Activated CD8-positive, alpha-beta T cell treated with anti-CD3 and anti-CD28 coated beads for 36 hours (primary cell): ENCODE results near the gene ZFYVE21. TPM values are rescaled to one million over a fixed set of nuclear protein-coding genes. Genes with fewer than 3 reads are reported as not detected.

Experiments used
- ATAC-seq: fragments of 200-7000 bp; cut with Tn5 transposase; one replicate; pipeline ENCODE4 v1.10.0; 2021; ENCODE audit warnings: mild to moderate bottlenecking, moderate library complexity
- CTCF ChIA-PET: fragments of 350-600 bp; sonication (Branson Sonifier 250); formaldehyde crosslinking; loops from one replicate; lab custom pipeline; 2021; ENCODE audit warnings: antibody characterized with exemption; lab: Charles Lee
- POLR2A ChIA-PET: fragments of 350-600 bp; sonication (Branson Sonifier 250); formaldehyde crosslinking; loops from one replicate; lab custom pipeline; 2021; ENCODE audit warnings: antibody characterized with exemption; lab: Charles Lee
- DNase-seq: peaks from one replicate; pipeline ENCODE4 v3.0.0-alpha.2; 2020
- H3K27ac Mint-ChIP-seq: one replicate; pipeline ENCODE4 v1.8.0; 2021; ENCODE audit warnings: mild to moderate bottlenecking, mixed read lengths
- H3K27me3 Mint-ChIP-seq: one replicate; pipeline ENCODE4 v1.8.0; 2021; ENCODE audit warnings: mixed read lengths
- H3K36me3 Mint-ChIP-seq: one replicate; pipeline ENCODE4 v1.8.0; 2021; ENCODE audit warnings: low read depth, mixed read lengths
- H3K4me1 Mint-ChIP-seq: one replicate; pipeline ENCODE4 v1.8.0; 2021; ENCODE audit warnings: low read depth, mixed read lengths
- H3K4me3 Mint-ChIP-seq: one replicate; pipeline ENCODE4 v1.8.0; 2021; ENCODE audit warnings: mild to moderate bottlenecking, moderate library complexity, mixed read lengths
- H3K9me3 Mint-ChIP-seq: one replicate; pipeline ENCODE4 v1.8.0; 2021; ENCODE audit warnings: mixed read lengths
- CTCF ChIP-seq: fragments of 200-600 bp; IDR thresholded peaks from one replicate; pipeline ENCODE4 v1.8.0; 2022; ENCODE audit warnings: antibody characterized with exemption, mild to moderate bottlenecking
- intact Hi-C: fragments of 100-400 bp; cut with micrococcal nuclease; formaldehyde crosslinking; loops from one replicate; pipeline ENCODE4 v1.10.0; 2022
- total RNA-seq, 2 experiments: library from RNA; stranded (reverse); gene quantifications; one replicate each; pipeline ENCODE4 v1.2.3, GENCODE V29; 2021

The ZFYVE21 gene
- total RNA-seq, 2 experiments from 2014 or later: 10.4 to 11.6 TPM

- TF ChIP-seq CTCF: no peak
- DNase-seq (no peak), ATAC-seq (no peak)
- ChIA-PET CTCF (no interaction called here), POLR2A (no interaction called here)
- no peak overlapping the region for H3K4me3 Mint-ChIP-seq
- no peaks in the 10 kb centered on the region for H3K27me3 Mint-ChIP-seq
- no peaks in the 10 kb centered on the region for H3K4me1 Mint-ChIP-seq
- intact Hi-C loops: no loop called here
- no peaks in the 10 kb centered on the region for H3K9me3 Mint-ChIP-seq
- no peaks in the 10 kb centered on the region for H3K36me3 Mint-ChIP-seq
- H3K27ac Mint-ChIP-seq: no peak overlapping the region
Observed at GRCh38 chr14:103739793-103740501, 24.3 kb downstream of the ZFYVE21 start.

GRCh38 chr14:103740991-103741689 lies 25.5 kb downstream of the ZFYVE21 start:
- ChIA-PET CTCF (interaction anchor here (1.5 kb wide), 1 partner anchor 337 kb away, joined by 3 read pairs; no protein-coding TSS in a partner anchor), POLR2A (interaction anchor here (0.9 kb wide), 1 partner anchor 56 kb away, joined by 4 read pairs; no protein-coding TSS in a partner anchor)
- no peaks in the 10 kb centered on the region for H3K9me3 Mint-ChIP-seq
- no peaks in the 10 kb centered on the region for H3K36me3 Mint-ChIP-seq
- no peaks in the 10 kb centered on the region for H3K27me3 Mint-ChIP-seq
- H3K4me3 Mint-ChIP-seq: no peak overlapping the region
- TF ChIP-seq CTCF: no peak
- no peaks in the 10 kb centered on the region for H3K4me1 Mint-ChIP-seq
- intact Hi-C loops: no loop called here
- ATAC-seq (no peak), DNase-seq (no peak)
- H3K27ac Mint-ChIP-seq: no peak overlapping the region

GRCh38 chr14:103741876-103742275 lies 26.3 kb downstream of the ZFYVE21 start:
- no peak for ATAC-seq
- CTCF ChIA-PET: interaction anchor here (1.5 kb wide), 1 partner anchor 336 kb away, joined by 3 read pairs; no protein-coding TSS in a partner anchor
- Mint-ChIP-seq H3K9me3 (no peaks in the 10 kb centered on the region), H3K4me3 (no peak overlapping the region), H3K27me3 (no peaks in the 10 kb centered on the region), H3K36me3 (no peaks in the 10 kb centered on the region), H3K4me1 (no peaks in the 10 kb centered on the region), H3K27ac (no peak overlapping the region)
- intact Hi-C loops: no loop called here
- DNase-seq: no peak
- no peak for TF ChIP-seq CTCF
- POLR2A ChIA-PET: no interaction called here

GRCh38 chr14:103742499-103743255 lies 27.1 kb downstream of the ZFYVE21 start:
- Mint-ChIP-seq H3K36me3 (no peaks in the 10 kb centered on the region), H3K4me1 (no peaks in the 10 kb centered on the region), H3K4me3 (no peak overlapping the region), H3K9me3 (no peaks in the 10 kb centered on the region), H3K27ac (no peak overlapping the region), H3K27me3 (no peaks in the 10 kb centered on the region)
- no peak for DNase-seq
- no peak for TF ChIP-seq CTCF
- ATAC-seq: no peak
- POLR2A ChIA-PET: no interaction called here
- intact Hi-C loops: no loop called here
- CTCF ChIA-PET: no interaction called here
